HG02970 (cell line): ENCODE results near the gene GTPBP4.
"Not testable (repeated sequence)": the region's sequence is repeated elsewhere in the genome, so short reads cannot be mapped to it uniquely, and the experiment has no call there.

ENCODE experiments used
- ATAC-seq: cut with Tn5 transposase; IDR thresholded peaks from one replicate; pipeline ENCODE4 v1.9.1; 2021; ENCODE audit warnings: mild to moderate bottlenecking, moderate library complexity, moderate number of reproducible peaks; ENCODE audit not compliant: unreplicated experiment, low FRiP score

Gene GTPBP4

DNA sequence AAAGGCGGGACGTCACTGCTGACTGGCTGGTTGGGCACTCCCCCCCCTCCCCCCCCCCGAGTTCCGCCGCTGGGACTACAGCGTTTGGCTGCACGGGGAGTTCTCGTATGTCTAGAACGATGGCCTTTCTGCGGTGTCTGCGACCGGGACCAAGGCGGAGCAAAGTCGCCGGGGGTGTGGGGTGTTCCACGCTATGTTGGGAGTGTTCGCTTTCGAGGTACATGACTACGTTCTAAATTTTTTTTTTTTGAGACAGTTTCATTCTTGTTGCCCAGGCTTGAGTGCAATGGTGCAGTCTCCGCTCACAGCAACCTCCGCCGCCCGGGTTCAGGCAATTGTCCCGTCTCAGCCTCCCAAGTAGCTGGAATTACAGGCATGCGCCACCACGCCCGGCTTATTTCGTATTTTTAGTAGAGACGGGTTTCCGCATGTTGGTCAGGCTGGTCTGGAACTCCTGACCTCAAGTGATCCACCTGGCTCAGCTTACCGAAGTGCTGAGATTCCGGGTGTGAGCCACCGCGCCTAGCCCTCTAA, 61.3 kb downstream of the GTPBP4 start:
- ATAC-seq: no peak

GRCh38 chr10:1050145-1050544, 61.9 kb downstream of the GTPBP4 start:
- no peak for ATAC-seq

- no peak for ATAC-seq
Measured at GRCh38 chr10:1050554-1050953, 62.3 kb downstream of the GTPBP4 start.

DNA sequence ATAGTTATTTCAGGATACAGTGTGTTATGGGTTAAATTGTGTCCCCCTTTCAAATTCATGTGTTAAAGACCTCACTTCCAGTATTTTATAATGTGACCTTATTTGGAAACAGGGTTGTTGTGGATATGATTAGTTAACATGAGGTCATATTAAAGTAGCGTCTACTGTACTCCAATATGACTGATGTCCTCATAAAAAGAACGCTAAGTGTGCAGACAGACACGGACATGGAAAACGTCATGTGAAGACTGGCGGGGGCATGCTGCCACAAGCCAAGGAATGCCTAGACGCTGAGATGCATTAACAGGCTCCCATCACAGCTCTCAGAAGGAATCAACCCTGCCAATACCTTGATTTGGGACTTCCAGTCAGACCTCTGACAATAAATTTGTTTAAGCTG, 66.5 kb downstream of the GTPBP4 start:
- ATAC-seq: no peak

- peak; percentile 90 for ATAC-seq
Measured at GRCh38 chr10:1056326-1057105, 68.3 kb downstream of the GTPBP4 start, which contains the start of gene WDR37. TSS of gene WDR37 (plus strand) at chr10:1056385. CDS start at chr10:1072156, 15,771 bp downstream.

DNA sequence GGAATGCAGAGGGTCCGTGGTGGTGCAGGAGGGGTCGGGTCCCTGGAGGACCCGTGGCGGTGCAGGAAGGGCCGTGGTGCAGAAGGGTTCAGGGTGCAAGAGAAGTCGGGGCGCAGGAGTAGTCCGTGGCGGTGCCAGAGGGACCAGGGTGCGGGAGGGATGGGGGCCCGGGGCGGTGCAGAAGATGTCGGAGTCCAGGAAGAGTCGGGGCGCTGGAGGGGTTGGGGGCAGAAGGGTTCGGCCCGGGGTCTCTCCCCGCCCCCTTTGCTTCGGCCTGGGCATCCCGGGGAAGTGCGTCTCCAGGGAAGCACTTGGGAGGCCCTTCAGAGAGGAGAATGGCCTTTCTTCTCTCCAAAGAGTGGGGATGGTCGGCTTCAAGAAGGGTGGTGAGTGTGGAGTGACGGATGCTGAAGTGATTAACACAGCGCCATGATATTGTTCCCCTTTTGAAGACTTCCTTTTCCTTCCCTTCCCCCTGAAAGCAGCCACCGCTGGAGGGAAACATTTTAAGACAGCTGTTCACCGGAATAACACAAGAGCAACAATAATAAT, 68.9 kb downstream of the GTPBP4 start:
- ATAC-seq: peak; percentile 6

- no peak for ATAC-seq
Measured at GRCh38 chr10:1058017-1058416, 69.8 kb downstream of the GTPBP4 start.

DNA sequence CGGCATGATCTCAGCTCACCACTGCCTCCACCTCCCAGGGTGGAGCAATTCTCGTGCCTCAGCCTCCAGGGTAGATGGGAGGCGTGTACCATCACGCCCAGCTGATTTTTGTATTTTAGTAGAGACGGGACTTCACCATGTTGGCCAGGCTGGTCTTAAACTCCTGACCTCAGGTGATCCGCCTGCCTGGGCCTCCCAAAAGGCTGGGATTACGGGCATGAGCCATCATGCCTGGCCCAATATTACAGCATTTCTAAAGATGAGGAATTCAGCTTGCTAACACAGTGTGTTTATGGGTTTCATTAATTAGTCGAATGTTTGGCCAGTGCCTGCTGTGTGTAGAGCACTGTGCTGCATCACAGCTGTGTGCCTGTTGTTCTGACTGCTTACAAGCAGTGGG, 71.7 kb downstream of the GTPBP4 start:
- ATAC-seq: no peak

- ATAC-seq: no peak
Measured at GRCh38 chr10:1061930-1062774, 73.9 kb downstream of the GTPBP4 start.

GRCh38 chr10:1063232-1063865, 75.1 kb downstream of the GTPBP4 start:
- ATAC-seq: no peak

- no peak for ATAC-seq
Measured at GRCh38 chr10:1064964-1065247, 76.7 kb downstream of the GTPBP4 start.

- ATAC-seq: not testable (repeated sequence)
Measured at GRCh38 chr10:1066734-1067133, 78.5 kb downstream of the GTPBP4 start.

DNA sequence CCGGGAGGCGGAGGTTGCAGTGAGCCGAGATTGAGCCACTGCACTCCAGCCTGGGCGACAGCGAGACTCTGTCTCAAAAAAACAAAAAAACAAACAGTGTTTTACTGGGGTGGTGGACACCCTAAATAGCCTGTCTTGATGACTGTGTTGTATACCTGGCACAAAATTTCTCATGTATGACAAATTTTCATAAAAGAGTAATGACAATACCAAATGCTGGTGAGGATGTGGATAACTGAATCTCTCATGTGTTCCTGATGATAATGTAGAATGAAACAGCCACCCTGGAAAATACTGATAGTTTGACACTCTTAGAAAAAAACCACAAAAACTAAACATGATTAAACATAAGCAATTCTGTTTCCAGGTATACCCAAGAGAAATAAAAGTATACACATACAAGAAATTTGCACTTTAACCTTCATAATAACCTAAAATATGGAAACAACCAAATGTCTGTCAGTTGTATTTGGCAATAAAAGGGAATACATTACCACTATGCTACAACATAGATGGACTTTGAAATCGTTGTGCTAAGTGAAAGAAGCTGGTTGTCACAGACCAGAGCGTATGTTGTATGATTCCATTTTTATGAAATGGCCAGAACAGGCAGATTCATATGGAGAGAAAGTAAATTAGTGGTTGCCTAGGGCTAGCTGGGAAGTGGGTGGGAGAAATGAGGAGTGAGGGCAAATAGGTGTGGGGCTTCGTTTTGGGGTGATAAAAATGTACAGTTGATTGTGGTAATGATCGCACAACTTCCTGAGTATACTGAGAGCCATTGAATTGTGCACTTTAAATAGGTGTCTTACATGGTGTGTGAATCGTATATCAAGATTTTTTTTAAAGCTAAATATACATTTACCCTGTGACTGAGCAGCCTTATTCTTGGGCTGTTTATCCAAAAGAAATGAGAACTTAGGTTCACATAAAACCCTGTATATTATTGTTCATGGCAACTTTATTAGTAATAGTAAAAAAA, 80.4 kb downstream of the GTPBP4 start:
- ATAC-seq: no peak
